Testis (tissue), 3 donors: ENCODE measurements around the gene AGAP1. TPM values are rescaled to one million over a fixed set of nuclear protein-coding genes. Genes with fewer than 3 reads are reported as not detected.

ENCODE experiments used
- DNase-seq: peaks from one replicate; pipeline ENCODE4 v3.0.0-alpha.2; 2019
- H3K27ac ChIP-seq, 2 donors: fragments of 200-600 bp; sonication (generic); one replicate each; pipeline ENCODE4 v1.5.1; 2019
- H3K27me3 ChIP-seq: fragments of 200-600 bp; sonication (generic); one replicate; pipeline ENCODE4 v1.5.1; 2019
- H3K36me3 ChIP-seq: fragments of 200-600 bp; sonication (generic); one replicate; pipeline ENCODE4 v1.5.1; 2017; ENCODE audit warnings: low read depth; ENCODE audit errors: missing control alignments
- H3K4me1 ChIP-seq: fragments of 200-600 bp; sonication (generic); one replicate; pipeline ENCODE4 v1.5.1; 2019
- H3K4me3 ChIP-seq, 2 donors: fragments of 200-600 bp; sonication (generic); one replicate each; pipeline ENCODE4 v1.5.1; 2017 to 2019
- H3K9me3 ChIP-seq: fragments of 200-600 bp; sonication (generic); one replicate; pipeline ENCODE4 v1.5.1; 2017
- POLR2A ChIP-seq: fragments of 450-650 bp; IDR thresholded peaks from one replicate; pipeline ENCODE4 v1.6.1; 2017; ENCODE audit warnings: antibody characterized with exemption, mild to moderate bottlenecking, moderate library complexity
- WGBS, 2 donors: methylation state at CpG; one replicate each; pipeline ENCODE4 v1.1.5; 2018; 5-methylcytosine and 5-hydroxymethylcytosine counted together
- intact Hi-C: fragments of 100-400 bp; cut with DNase I; formaldehyde crosslinking; loops from one replicate; pipeline ENCODE4 v1.15.1; 2023; ENCODE audit warnings: low total_unique reads
- polyA plus RNA-seq: library from polyadenylated mRNA; stranded (reverse); fragments of 350-450 nt; fragmentation: Illumina TruSeq; extraction: RNeasy Lipid Tissue Mini Kit (QIAGEN cat#74804); gene quantifications from one replicate; pipeline ENCODE4 v1.2.3, GENCODE V29; 2014; ENCODE audit warnings: low read depth, low replicate concordance; ENCODE audit not compliant: insufficient read depth
- total RNA-seq, 2 donors: library from RNA; depleted of rRNA; stranded (reverse); fragments of >200 nt; gene quantifications; one replicate each; pipeline ENCODE4 v1.2.3, GENCODE V29; 2016
- TF ChIP-seq, protein P1 (sequence below), 3 experiments: fragments of 450-650 bp in 2 of 3; fragments of 200-600 bp in 1 of 3; sonication (generic) in 1 of 3; IDR thresholded peaks; one replicate each; pipeline ENCODE4 v1.5.1; 2016 to 2019; ENCODE audit warnings: antibody characterized with exemption in 3 of 3, mild to moderate bottlenecking in 2 of 3, moderate library complexity in 1 of 3

AGAP1 gene
- total and polyA plus RNA-seq, 3 donors from 2014 or later = 21.4 to 45.5 (median 40.7) TPM

DNA sequence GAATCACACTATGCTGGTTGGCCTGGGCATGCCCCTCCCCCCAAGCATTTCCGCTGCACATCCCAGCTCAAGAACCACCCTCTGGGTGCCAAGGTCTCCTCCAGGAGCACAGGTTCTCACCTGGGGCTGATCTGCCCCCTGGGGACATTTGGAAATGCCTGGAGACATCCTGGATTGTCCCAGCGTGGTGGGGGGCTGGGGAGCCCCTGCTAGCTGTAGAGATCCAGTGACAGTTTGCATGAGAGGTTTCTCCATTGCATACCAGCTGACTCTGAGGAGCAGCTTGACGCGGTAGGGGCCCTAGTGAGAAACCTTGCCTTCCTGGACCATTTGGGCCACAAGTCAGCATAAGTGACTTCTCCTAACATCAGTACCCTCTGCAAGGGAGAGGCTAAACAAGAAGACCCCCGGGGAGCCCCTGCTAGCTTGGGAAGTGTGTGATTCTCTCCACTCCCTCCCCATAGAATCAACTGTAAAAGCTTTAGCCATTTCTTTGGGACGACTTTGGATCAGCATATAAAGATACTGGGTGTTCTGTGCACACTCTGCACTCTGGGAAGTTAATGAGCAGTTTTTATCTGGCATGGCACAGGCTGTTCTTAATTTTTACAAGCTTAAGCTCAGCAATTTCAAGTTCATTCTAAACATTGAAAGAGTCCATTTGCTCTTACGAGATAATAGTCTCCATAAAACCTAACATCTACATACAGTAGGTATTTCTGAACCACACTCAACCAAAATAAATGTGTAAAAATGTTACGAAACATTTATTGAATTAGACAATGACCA, 580.2 kb downstream of the AGAP1 start:
- 55 to 65% methylated on average over 8 of the region's 8 CpGs for WGBS, 2 donors
- H3K4me1 ChIP-seq = peaks cover 4% of the 10 kb centered on the region
- TF ChIP-seq, protein P1, sequence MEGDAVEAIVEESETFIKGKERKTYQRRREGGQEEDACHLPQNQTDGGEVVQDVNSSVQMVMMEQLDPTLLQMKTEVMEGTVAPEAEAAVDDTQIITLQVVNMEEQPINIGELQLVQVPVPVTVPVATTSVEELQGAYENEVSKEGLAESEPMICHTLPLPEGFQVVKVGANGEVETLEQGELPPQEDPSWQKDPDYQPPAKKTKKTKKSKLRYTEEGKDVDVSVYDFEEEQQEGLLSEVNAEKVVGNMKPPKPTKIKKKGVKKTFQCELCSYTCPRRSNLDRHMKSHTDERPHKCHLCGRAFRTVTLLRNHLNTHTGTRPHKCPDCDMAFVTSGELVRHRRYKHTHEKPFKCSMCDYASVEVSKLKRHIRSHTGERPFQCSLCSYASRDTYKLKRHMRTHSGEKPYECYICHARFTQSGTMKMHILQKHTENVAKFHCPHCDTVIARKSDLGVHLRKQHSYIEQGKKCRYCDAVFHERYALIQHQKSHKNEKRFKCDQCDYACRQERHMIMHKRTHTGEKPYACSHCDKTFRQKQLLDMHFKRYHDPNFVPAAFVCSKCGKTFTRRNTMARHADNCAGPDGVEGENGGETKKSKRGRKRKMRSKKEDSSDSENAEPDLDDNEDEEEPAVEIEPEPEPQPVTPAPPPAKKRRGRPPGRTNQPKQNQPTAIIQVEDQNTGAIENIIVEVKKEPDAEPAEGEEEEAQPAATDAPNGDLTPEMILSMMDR (IDR thresholded peaks at IDR 0.05) = no peak
- TF ChIP-seq POLR2A = no peak
- H3K9me3 ChIP-seq = no peaks in the 10 kb centered on the region
- no peak overlapping the region for H3K4me3 ChIP-seq
- no peak overlapping the region for H3K27ac ChIP-seq
- no peaks in the 10 kb centered on the region for H3K27me3 ChIP-seq
- H3K36me3 ChIP-seq = no peaks in the 10 kb centered on the region
- DNase-seq = no peak
- intact Hi-C loops = no loop called here

DNA sequence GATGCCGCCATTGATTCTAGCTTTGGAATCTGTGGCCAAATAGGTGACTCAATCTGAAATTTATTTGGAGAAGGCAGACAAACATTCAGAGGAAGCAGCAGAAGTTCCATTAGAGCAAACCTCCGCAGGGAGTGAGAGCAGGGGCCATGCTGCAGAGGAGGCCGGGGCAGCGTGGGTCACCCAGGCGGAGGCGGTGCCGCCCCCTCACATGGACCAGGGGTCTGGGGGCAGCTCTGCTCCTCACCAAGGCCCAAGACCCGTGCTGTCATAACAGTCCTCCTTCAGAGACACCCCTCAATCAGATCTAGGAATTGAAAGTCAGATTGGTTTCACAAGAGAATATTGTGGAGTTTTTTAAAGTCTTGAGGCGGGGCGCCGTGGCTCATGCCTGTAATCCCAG, 582.0 kb downstream of the AGAP1 start:
- TF ChIP-seq POLR2A = no peak
- TF ChIP-seq, protein P1 (IDR thresholded peaks at IDR 0.05) = no peak
- no peak overlapping the region for H3K27ac ChIP-seq
- peaks cover 4% of the 10 kb centered on the region for H3K4me1 ChIP-seq
- no peaks in the 10 kb centered on the region for H3K36me3 ChIP-seq
- no peak for DNase-seq
- intact Hi-C loops = no loop called here
- H3K9me3 ChIP-seq = no peaks in the 10 kb centered on the region
- 88 to 95% methylated on average over 10 to 11 of the region's 11 CpGs for WGBS, 2 donors
- H3K27me3 ChIP-seq = no peaks in the 10 kb centered on the region
- H3K4me3 ChIP-seq = no peak overlapping the region

DNA sequence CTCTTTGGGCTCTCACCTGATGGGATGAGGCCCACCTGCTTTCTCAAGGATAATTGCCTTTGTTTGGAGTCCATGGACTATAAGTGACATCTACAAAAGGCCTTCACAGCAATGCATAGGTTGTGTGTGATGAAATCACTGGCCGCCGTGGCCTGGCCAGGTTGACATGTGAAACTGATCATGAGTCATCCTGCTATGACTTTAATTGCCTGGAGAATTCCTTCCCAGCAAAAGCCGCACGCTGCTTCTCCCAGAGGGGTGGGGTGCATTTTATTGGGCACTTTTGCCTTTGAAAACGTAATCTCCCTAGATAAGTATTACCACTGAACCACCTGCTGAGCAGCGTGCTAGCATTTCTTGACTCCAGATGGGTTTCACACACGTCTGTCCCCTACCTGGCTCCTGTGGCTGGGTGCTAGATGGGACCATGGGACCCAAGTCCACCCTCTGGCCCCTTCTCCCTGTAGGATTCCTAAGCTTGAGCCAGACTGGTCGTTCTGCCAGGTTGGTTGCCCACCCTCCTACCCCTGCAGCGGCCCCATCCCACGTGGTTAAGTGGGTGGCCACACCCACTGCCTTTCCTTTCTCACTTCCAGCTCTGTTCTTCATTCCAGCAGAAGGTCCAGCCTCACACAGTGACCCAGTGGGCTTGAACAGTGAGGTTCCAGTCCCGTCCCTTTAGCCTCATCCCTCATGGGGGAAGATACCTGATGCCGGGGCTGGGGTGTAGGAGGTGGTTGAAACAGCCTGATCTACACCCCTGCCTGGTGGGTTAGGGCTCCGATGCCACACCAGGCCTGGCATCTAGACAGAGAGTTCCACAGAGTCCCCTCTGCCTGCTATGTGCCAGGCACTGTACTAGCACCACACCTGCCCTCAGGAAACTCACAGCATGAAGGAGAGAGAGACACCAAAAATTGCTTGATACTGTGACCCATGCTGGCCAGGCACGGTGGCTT, 584.7 kb downstream of the AGAP1 start:
- Histone ChIP-seq H3K4me3 (no peak overlapping the region), H3K9me3 (no peaks in the 10 kb centered on the region), H3K27ac (no peak overlapping the region), H3K36me3 (no peaks in the 10 kb centered on the region), H3K4me1 (peaks cover 4% of the 10 kb centered on the region), H3K27me3 (no peaks in the 10 kb centered on the region)
- TF ChIP-seq, protein P1 (IDR thresholded peaks at IDR 0.05) = no peak
- TF ChIP-seq POLR2A = no peak
- 88 to 90% methylated on average over 13 to 14 of the region's 14 CpGs for WGBS, 2 donors
- intact Hi-C loops = no loop called here
- no peak for DNase-seq

DNA sequence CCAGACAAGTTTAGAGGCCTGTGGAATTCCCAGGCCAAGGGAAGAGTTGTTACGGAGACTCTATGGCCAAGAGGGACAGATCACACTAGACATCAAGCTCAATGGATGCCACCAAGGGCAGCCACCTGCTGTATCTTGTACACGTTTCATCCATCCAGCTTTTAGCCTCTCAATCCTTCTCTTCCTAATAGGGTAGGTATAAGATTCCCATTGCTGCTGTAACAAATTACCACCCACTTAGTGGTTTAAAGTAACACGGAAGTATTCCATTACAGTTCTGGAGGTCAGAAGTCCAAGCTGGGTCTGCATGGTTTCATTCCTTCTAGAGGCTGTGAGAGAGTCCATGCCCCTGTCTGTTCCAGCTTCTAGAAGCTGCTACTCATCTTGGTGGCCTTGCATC, 586.6 kb downstream of the AGAP1 start:
- Histone ChIP-seq H3K27me3 (no peaks in the 10 kb centered on the region), H3K27ac (no peak overlapping the region), H3K4me1 (no peaks in the 10 kb centered on the region), H3K9me3 (no peaks in the 10 kb centered on the region), H3K36me3 (no peaks in the 10 kb centered on the region), H3K4me3 (no peak overlapping the region)
- TF ChIP-seq POLR2A = no peak
- TF ChIP-seq, protein P1 (IDR thresholded peaks at IDR 0.05) = no peak
- intact Hi-C loops = no loop called here
- WGBS, 2 donors = 90 to 99% methylated on average over 3 of the region's 3 CpGs
- no peak for DNase-seq
